Neural cell (in vitro differentiated cells): Measurements from ENCODE around the gene AKAP5.

Source experiments
- CTCF ChIP-seq: fragments of 450-650 bp; IDR thresholded peaks from 2 replicates; pipeline ENCODE4 v1.5.1; 2014; ENCODE audit warnings: antibody characterized with exemption, mild to moderate bottlenecking, moderate library complexity; ENCODE audit not compliant: poor library complexity, severe bottlenecking
- SMC3 ChIP-seq: fragments of 450-650 bp; conservative IDR thresholded peaks from 2 replicates; pipeline ENCODE4 v1.6.1; 2014; ENCODE audit warnings: antibody characterized with exemption, mild to moderate bottlenecking, moderate library complexity; ENCODE audit not compliant: poor library complexity
- TAF1 ChIP-seq: IDR thresholded peaks from 2 replicates; pipeline ENCODE4 v1.6.1; 2012; ENCODE audit warnings: low read depth

- TF ChIP-seq TAF1 (no peak), SMC3 (no peak), CTCF (no peak)
Observed at GRCh38 chr14:64502887-64503433, 37.7 kb downstream of the AKAP5 start.
